Measurements from ENCODE around the gene ANKRD33. TPM values are rescaled to one million over a fixed set of nuclear protein-coding genes. Genes with fewer than 3 reads are reported as not detected.

The ANKRD33 gene
- total and polyA plus RNA-seq, 8 donors, result not detected

- FAIRE-seq (no peak), DNase-seq (no peak), ATAC-seq (peak in 1 of 4 donors; percentile 35)
- no peak overlapping the region for H3K27ac ChIP-seq
- no peaks in the 10 kb centered on the region for H3K27me3 ChIP-seq
- no peak for TF ChIP-seq CTCF (IDR thresholded peaks at IDR 0.05)
- no peaks in the 10 kb centered on the region for H3K4me1 ChIP-seq
- intact Hi-C loops (cut with DNase I), result no loop called here
- H3K36me3 ChIP-seq, result no peaks in the 10 kb centered on the region
- 83% methylated on average over 3 of the region's 3 CpGs for WGBS, 2 donors
- H3K9me3 ChIP-seq, result no peaks in the 10 kb centered on the region
- no peak overlapping the region for H3K4me3 ChIP-seq
Observed at GRCh38 chr12:51869931-51870330, 18.0 kb upstream of the ANKRD33 start.

- DNase-seq (no peak), FAIRE-seq (no peak), ATAC-seq (no peak)
- H3K36me3 ChIP-seq, result no peaks in the 10 kb centered on the region
- no peak overlapping the region for H3K4me3 ChIP-seq
- H3K27me3 ChIP-seq, result no peaks in the 10 kb centered on the region
- TF ChIP-seq CTCF (IDR thresholded peaks at IDR 0.05), result no peak
- H3K4me1 ChIP-seq, result no peaks in the 10 kb centered on the region
- intact Hi-C loops (cut with DNase I), result no loop called here
- WGBS, 2 donors, result 70 to 73% methylated on average over 4 of the region's 4 CpGs
- H3K27ac ChIP-seq, result no peak overlapping the region
- H3K9me3 ChIP-seq, result no peaks in the 10 kb centered on the region
Observed at GRCh38 chr12:51870504-51870903, 17.4 kb upstream of the ANKRD33 start.

- no peak for FAIRE-seq
- intact Hi-C loops (cut with DNase I), result no loop called here
Observed at GRCh38 chr12:51871126-51871525, 16.8 kb upstream of the ANKRD33 start.

GRCh38 chr12:51871918-51872688, 15.8 kb upstream of the ANKRD33 start:
- Histone ChIP-seq H3K27ac (no peak overlapping the region), H3K27me3 (no peaks in the 10 kb centered on the region), H3K4me3 (no peak overlapping the region), H3K36me3 (no peaks in the 10 kb centered on the region), H3K4me1 (no peaks in the 10 kb centered on the region), H3K9me3 (no peaks in the 10 kb centered on the region)
- FAIRE-seq (no peak), DNase-seq (no peak), ATAC-seq (no peak)
- 77 to 80% methylated on average over 17 of the region's 17 CpGs for WGBS, 2 donors
- intact Hi-C loops (cut with DNase I), result no loop called here
- TF ChIP-seq CTCF (IDR thresholded peaks at IDR 0.05), result no peak

More at GRCh38 chr12:51871126-51871525, 16.8 kb upstream of the ANKRD33 start:
- Histone ChIP-seq H3K9me3 (no peaks in the 10 kb centered on the region), H3K27ac (no peak overlapping the region), H3K36me3 (no peaks in the 10 kb centered on the region), H3K4me1 (no peaks in the 10 kb centered on the region), H3K4me3 (no peak overlapping the region), H3K27me3 (no peaks in the 10 kb centered on the region)
- ATAC-seq (peak in 1 of 4 donors; percentile 50), DNase-seq (no peak)
- TF ChIP-seq CTCF (IDR thresholded peaks at IDR 0.05), result no peak
- WGBS, 2 donors, result 72 to 77% methylated on average over 6 of the region's 6 CpGs

- 91 to 94% methylated on average over 3 of the region's 3 CpGs for WGBS, 2 donors
- H3K27me3 ChIP-seq, result no peaks in the 10 kb centered on the region
Observed at GRCh38 chr12:51872689-51872981, 15.3 kb upstream of the ANKRD33 start.

More at GRCh38 chr12:51872689-51872981, 15.3 kb upstream of the ANKRD33 start:
- no peak overlapping the region for H3K4me3 ChIP-seq
- TF ChIP-seq CTCF (IDR thresholded peaks at IDR 0.05), result no peak
- no peaks in the 10 kb centered on the region for H3K36me3 ChIP-seq
- no peaks in the 10 kb centered on the region for H3K4me1 ChIP-seq
- H3K27ac ChIP-seq, result no peak overlapping the region
- no peaks in the 10 kb centered on the region for H3K9me3 ChIP-seq
- ATAC-seq (no peak), DNase-seq (no peak), FAIRE-seq (no peak)
- intact Hi-C loops (cut with DNase I), result no loop called here

Measured in pancreas (tissue), 10 donors.